Endodermal cell (in vitro differentiated cells): ENCODE results near the gene CYP46A1. TPM values are rescaled to one million over a fixed set of nuclear protein-coding genes. Genes with fewer than 3 reads are reported as not detected.

Experiments
- DNase-seq: peaks from one replicate; pipeline ENCODE4 v3.0.0-alpha.2; 2017
- H3K27ac ChIP-seq: 2 replicates; pipeline ENCODE4 v1.5.1; 2013; ENCODE audit warnings: mild to moderate bottlenecking, low read depth, low read length, moderate library complexity
- H3K27me3 ChIP-seq: 2 replicates; pipeline ENCODE4 v1.6.1; 2013; ENCODE audit warnings: mild to moderate bottlenecking, low read length, moderate library complexity; ENCODE audit not compliant: insufficient read depth, control insufficient read depth, poor library complexity, severe bottlenecking
- H3K36me3 ChIP-seq: 2 replicates; pipeline ENCODE4 v1.7.0; 2013; ENCODE audit warnings: mild to moderate bottlenecking, low read length, moderate library complexity; ENCODE audit not compliant: control insufficient read depth, insufficient read depth
- H3K4me1 ChIP-seq: one replicate; pipeline ENCODE4 v1.7.0; 2013; ENCODE audit warnings: low read length; ENCODE audit not compliant: control insufficient read depth, insufficient read depth
- H3K4me3 ChIP-seq: 2 replicates; pipeline ENCODE4 v1.5.1; 2013; ENCODE audit warnings: mild to moderate bottlenecking, low read length, moderate library complexity
- H3K9ac ChIP-seq: 2 replicates; pipeline ENCODE4 v1.6.1; 2013; ENCODE audit warnings: mild to moderate bottlenecking, low read length, moderate library complexity; ENCODE audit not compliant: poor library complexity, severe bottlenecking; ENCODE audit errors: extremely low read depth
- H3K9me3 ChIP-seq: 2 replicates; pipeline ENCODE4 v1.6.1; 2013; ENCODE audit warnings: mild to moderate bottlenecking, low read length, moderate library complexity; ENCODE audit not compliant: control insufficient read depth
- H3K27ac Mint-ChIP-seq: 2 replicates; pipeline ENCODE4 v1.8.0; 2020; ENCODE audit warnings: mixed read lengths
- H3K27me3 Mint-ChIP-seq: 2 replicates; pipeline ENCODE4 v1.8.0; 2021; ENCODE audit warnings: mild to moderate bottlenecking, mixed read lengths; ENCODE audit not compliant: insufficient read depth
- H3K36me3 Mint-ChIP-seq: 2 replicates; pipeline ENCODE4 v1.8.0; 2020; ENCODE audit warnings: low read depth, mixed read lengths
- H3K4me1 Mint-ChIP-seq: 2 replicates; pipeline ENCODE4 v1.8.0; 2020; ENCODE audit warnings: mixed read lengths
- H3K4me3 Mint-ChIP-seq: 2 replicates; pipeline ENCODE4 v1.8.0; 2020; ENCODE audit warnings: mild to moderate bottlenecking, moderate library complexity, mixed read lengths
- H3K9me3 Mint-ChIP-seq: 2 replicates; pipeline ENCODE4 v1.8.0; 2020; ENCODE audit warnings: mild to moderate bottlenecking, mixed read lengths
- WGBS, 2 experiments: methylation state at CpG; one replicate each; pipeline versions ENCODE4 v1.1.5 to v1.1.7; 2013; ENCODE audit warnings: missing lambda C conversion rate in 2 of 2, mixed read lengths in 1 of 2; ENCODE audit not compliant: insufficient coverage in 1 of 2, insufficient read length in 1 of 2; 5-methylcytosine and 5-hydroxymethylcytosine counted together
- total RNA-seq, 2 donors: library from RNA; stranded (reverse); fragmentation: NEBNext Ultra II Directional in 1 of 2; extraction: Animal tissue kit (Norgen Biotek cat#: 25700) in 1 of 2; gene quantifications; 2 replicates in 1 of 2; 3 replicates in 1 of 2; pipeline ENCODE4 v1.2.1, GENCODE V29; 2021
- TF ChIP-seq, protein P1 (sequence below): fragments of 200-600 bp; sonication (generic); conservative IDR thresholded peaks from 2 replicates; pipeline ENCODE4 v1.5.0; 2021; ENCODE audit warnings: antibody characterized with exemption, mild to moderate bottlenecking

CYP46A1 gene
- total RNA-seq, 2 donors from 2014 or later, result 0.55 to 0.57 TPM

DNA sequence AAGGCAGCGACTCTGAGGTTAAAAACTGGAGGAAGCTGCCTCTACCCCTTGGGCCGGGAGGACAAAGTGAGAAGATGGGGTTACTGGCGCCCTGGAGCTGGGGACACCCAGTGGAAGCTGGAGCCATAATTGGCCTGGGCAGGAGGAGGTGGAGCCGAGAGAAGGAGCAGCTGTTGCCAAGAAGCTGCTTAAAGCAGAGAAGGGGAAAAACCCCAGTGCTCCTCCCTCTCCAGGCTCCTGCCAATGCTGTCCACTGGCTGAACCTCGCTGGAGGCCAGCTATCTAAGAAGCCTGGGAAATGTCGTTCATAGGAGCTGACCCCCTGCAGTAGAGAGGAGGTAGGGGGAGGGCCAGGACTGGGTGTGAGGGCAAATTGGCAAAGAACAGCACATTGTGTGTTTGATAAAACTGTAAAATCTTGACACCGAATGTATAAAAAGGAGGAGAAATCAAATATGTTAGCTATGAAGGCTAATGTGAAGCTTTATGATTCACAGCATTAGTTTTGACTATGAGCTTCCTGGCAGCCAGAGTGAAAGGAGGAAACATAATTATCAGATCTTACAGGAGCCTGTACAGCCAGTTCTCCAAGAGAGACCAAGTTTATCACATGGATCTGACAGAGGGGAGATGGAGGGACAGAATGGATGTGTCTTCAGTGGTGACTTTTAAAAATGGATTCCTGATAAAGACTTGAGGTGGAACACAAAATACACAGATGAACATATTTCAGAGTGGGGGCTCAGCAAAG, 29.7 kb upstream of the CYP46A1 start:
- H3K27me3 ChIP-seq, result peaks cover 11% of the 10 kb centered on the region
- no peak for DNase-seq
- no peak overlapping the region for H3K4me3 Mint-ChIP-seq
- no peak overlapping the region for H3K9ac ChIP-seq
- peak overlapping the region; percentile 44 for H3K27ac ChIP-seq
- H3K9me3 Mint-ChIP-seq, result no peaks in the 10 kb centered on the region
- H3K27ac Mint-ChIP-seq, result no peak overlapping the region
- peaks cover 5% of the 10 kb centered on the region for H3K4me1 ChIP-seq
- no peaks in the 10 kb centered on the region for H3K36me3 Mint-ChIP-seq
- TF ChIP-seq, protein P1, sequence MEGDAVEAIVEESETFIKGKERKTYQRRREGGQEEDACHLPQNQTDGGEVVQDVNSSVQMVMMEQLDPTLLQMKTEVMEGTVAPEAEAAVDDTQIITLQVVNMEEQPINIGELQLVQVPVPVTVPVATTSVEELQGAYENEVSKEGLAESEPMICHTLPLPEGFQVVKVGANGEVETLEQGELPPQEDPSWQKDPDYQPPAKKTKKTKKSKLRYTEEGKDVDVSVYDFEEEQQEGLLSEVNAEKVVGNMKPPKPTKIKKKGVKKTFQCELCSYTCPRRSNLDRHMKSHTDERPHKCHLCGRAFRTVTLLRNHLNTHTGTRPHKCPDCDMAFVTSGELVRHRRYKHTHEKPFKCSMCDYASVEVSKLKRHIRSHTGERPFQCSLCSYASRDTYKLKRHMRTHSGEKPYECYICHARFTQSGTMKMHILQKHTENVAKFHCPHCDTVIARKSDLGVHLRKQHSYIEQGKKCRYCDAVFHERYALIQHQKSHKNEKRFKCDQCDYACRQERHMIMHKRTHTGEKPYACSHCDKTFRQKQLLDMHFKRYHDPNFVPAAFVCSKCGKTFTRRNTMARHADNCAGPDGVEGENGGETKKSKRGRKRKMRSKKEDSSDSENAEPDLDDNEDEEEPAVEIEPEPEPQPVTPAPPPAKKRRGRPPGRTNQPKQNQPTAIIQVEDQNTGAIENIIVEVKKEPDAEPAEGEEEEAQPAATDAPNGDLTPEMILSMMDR, result no peak
- peaks cover 22% of the 10 kb centered on the region for H3K27me3 Mint-ChIP-seq
- no peak overlapping the region for H3K4me3 ChIP-seq
- H3K4me1 Mint-ChIP-seq, result peaks cover 7% of the 10 kb centered on the region
- H3K36me3 ChIP-seq, result no peaks in the 10 kb centered on the region
- 73 to 77% methylated on average over 4 to 7 of the region's 7 CpGs for WGBS, 2 experiments
- H3K9me3 ChIP-seq, result no peaks in the 10 kb centered on the region

DNA sequence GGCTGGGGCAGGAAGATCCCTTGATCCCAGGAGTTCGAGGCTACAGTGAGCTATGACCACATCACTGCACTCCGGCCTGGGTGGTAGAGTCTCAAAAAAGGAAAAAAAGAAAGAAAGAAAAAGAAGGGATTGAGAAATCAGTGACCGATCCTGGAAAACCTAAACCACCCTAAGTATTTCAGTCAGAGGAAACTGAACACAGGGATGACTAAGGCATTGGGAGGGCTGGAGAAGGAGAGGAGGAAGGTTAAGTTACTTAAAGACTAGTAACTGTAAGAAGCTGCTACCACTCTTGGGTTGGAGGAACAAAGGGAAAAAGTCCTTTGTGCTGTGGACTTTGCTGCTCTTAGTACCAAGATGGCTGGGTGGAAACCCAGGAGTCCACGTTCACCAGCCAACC, 28.6 kb upstream of the CYP46A1 start:
- no peak overlapping the region for H3K27ac ChIP-seq
- no peaks in the 10 kb centered on the region for H3K9me3 Mint-ChIP-seq
- no peak overlapping the region for H3K4me3 ChIP-seq
- no peak overlapping the region for H3K4me3 Mint-ChIP-seq
- H3K4me1 Mint-ChIP-seq, result peaks cover 13% of the 10 kb centered on the region
- H3K36me3 Mint-ChIP-seq, result no peaks in the 10 kb centered on the region
- H3K27ac Mint-ChIP-seq, result no peak overlapping the region
- no peak for DNase-seq
- peaks cover 18% of the 10 kb centered on the region for H3K27me3 ChIP-seq
- peaks cover 33% of the 10 kb centered on the region for H3K27me3 Mint-ChIP-seq
- 94 to 100% methylated on average over 2 to 4 of the region's 4 CpGs for WGBS, 2 experiments
- H3K36me3 ChIP-seq, result no peaks in the 10 kb centered on the region
- peaks cover 5% of the 10 kb centered on the region for H3K4me1 ChIP-seq
- H3K9ac ChIP-seq, result no peak overlapping the region
- TF ChIP-seq, protein P1, result no peak
- no peaks in the 10 kb centered on the region for H3K9me3 ChIP-seq

DNA sequence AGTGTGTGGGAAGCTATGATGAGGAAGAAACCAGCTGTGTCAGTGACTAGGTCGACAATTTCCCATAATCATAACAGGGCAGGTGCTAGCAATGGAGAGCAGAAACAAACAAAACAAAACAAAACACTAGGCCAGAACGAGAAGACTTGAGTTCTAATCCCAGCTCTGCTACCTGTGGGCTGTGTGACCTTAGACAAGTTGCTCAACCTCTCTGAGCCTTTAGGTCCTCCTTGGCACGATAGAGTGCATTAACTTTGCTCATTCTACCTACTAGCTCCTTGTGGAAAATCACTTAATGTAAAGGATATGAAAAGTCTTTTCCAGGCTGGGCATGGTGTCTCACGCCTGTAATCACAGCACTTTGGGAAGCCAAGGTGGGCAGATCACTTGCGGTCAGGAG, 27.9 kb upstream of the CYP46A1 start:
- Histone ChIP-seq H3K9ac (no peak overlapping the region), H3K9me3 (no peaks in the 10 kb centered on the region), H3K4me3 (no peak overlapping the region), H3K27ac (no peak overlapping the region), H3K36me3 (no peaks in the 10 kb centered on the region), H3K4me1 (peaks cover 8% of the 10 kb centered on the region), H3K27me3 (peaks cover 21% of the 10 kb centered on the region)
- peaks cover 13% of the 10 kb centered on the region for H3K4me1 Mint-ChIP-seq
- H3K27me3 Mint-ChIP-seq, result peaks cover 39% of the 10 kb centered on the region
- no peak for DNase-seq
- H3K27ac Mint-ChIP-seq, result no peak overlapping the region
- TF ChIP-seq, protein P1, result no peak
- H3K36me3 Mint-ChIP-seq, result no peaks in the 10 kb centered on the region
- no peak overlapping the region for H3K4me3 Mint-ChIP-seq
- 82 to 89% methylated on average over 3 to 5 of the region's 5 CpGs for WGBS, 2 experiments
- H3K9me3 Mint-ChIP-seq, result no peaks in the 10 kb centered on the region
